GM21367 (cell line): ENCODE measurements around the gene SMYD1.

Experiments used
- ATAC-seq: cut with Tn5 transposase; IDR thresholded peaks from one replicate; pipeline ENCODE4 v1.9.1; 2021; ENCODE audit not compliant: unreplicated experiment

Gene SMYD1

DNA sequence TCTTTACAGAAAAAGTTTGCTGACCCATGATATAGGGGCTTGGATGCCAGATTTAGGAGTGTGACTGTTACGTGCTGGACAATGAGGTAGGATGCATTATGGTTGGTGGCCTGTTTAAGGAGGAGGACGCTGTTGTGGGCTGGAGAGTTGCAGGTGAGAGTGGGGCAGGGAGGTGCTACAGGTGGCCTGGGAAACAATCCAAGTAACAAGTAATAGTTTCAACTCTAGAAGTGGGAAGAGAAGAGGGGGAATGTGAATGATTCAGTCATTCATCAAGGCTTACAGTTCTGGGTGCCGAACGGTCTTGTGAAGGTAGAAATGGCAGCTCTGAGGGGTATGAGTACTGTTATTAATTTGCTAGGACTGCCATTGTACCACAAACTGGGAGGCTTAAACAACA is 54.1 kb downstream of the SMYD1 start:
- ATAC-seq: no peak

DNA sequence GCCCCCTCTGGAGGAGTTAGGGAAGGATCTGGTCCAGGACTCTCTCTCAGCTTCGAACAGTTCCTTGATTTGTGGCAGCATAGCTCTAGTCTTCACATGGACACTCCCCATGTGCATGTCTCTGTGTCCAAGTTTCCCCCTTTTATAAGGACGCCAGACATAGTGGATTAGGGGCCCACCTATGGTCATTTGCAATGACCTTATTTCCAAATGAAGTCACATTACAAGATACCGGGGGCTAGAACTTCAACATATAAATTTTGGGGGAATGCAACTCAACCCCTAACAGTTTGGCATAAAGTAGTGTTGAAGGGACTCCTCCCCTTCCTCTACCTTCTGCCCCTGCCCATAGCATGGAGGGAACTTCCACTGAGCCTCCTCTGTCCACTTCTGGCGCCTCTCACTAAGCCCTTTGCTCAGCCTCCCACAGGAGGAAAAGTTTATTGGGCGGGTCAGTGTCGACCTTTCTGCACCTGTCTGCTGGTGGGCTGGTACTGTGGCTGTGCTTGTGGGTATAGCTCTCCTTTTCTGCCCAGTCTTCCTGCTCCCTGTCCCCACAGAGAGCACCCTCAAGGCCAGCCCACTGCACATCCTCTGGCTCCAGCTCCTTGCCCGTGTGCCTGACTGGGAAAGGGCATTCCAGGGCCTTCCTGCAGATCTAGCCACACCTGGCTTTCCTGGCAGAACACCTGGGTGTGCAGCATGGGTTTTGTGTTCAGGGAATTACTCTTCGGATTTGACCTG is 54.7 kb downstream of the SMYD1 start:
- no peak for ATAC-seq

DNA sequence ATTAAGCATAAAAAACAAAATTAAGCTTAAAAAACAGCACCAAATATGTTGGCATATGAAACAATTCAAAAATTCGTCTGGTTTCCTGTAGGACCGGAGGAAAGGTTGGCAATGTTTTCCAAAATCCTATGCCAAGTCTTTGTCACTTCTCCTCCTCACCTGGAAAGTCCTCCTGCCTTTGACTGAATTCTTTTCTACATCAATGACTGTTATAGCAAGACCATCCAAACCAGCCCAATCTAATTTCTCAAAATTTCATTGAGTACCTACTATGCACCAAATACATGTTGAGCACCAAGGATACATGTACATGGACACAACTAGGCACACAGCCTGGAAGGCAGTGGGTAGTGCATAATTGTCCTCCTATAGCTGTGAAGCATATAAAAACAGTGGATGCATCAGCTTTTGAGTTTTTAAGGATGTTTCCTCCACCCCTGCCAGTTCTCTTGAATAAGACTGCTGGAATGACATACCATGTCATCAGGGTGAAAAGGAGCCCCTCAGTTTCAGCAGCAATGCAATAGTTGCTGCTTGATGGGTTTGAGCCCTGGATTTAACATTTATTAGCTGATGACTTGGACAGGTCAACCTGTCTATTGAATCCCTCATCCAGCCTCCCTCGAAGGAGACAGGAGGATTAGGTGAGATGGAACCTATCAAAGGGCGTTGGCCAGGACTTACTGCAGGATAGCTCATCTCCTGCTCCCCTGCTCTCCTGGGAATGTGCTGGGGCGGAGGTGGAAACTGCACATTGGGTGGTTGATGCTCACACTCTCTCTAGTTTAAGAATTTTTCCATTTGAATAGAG is 55.7 kb downstream of the SMYD1 start:
- ATAC-seq: no peak

DNA sequence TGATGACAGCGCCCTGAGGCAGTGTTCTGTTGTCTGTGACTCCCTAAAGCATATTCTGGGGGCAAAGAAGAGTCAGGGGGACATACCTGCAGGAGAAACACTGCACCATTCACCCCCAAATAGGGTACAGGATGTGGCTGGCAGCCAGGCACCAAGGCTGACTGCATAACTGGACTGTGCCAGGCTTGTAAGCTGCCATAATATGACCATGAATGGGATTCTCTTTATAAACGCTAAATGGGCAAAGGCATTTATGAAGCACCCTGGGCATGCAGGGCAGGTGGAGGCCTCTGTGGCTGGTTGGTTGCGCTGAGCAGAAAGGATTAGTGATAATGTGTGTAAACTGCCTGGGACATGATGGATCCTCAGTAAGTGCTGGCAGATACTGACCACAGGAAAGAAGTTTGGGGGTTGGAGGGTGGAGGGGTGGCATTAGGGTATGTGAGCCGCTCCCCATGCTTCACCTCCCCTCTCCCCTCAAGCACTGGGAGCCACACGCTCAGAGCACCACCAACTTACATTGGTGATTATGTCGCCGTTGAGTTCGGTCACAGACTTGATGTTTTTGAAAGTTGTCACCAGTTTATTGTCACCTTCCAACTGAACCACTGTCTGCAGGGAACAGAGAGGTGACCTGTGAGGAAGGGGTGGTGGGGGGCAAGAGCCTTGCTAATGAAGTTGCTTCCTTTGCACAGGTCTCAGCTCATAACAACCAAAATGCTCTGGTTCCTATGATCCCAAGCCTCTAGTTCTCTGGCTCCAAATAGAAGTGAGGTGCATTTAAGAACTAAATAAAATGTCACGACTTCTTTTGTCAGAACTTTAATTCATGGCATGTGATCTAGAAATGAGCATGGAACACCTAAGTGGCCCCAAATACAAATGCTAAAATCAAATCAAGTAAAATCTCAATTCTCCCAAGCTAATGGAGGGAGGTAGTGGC is 56.6 kb downstream of the SMYD1 start:
- no peak for ATAC-seq

GRCh38 chr2:88125344-88125923 is 57.8 kb downstream of the SMYD1 start:
- ATAC-seq: no peak

- no peak for ATAC-seq
Measured at GRCh38 chr2:88125924-88126771, 58.5 kb downstream of the SMYD1 start.

DNA sequence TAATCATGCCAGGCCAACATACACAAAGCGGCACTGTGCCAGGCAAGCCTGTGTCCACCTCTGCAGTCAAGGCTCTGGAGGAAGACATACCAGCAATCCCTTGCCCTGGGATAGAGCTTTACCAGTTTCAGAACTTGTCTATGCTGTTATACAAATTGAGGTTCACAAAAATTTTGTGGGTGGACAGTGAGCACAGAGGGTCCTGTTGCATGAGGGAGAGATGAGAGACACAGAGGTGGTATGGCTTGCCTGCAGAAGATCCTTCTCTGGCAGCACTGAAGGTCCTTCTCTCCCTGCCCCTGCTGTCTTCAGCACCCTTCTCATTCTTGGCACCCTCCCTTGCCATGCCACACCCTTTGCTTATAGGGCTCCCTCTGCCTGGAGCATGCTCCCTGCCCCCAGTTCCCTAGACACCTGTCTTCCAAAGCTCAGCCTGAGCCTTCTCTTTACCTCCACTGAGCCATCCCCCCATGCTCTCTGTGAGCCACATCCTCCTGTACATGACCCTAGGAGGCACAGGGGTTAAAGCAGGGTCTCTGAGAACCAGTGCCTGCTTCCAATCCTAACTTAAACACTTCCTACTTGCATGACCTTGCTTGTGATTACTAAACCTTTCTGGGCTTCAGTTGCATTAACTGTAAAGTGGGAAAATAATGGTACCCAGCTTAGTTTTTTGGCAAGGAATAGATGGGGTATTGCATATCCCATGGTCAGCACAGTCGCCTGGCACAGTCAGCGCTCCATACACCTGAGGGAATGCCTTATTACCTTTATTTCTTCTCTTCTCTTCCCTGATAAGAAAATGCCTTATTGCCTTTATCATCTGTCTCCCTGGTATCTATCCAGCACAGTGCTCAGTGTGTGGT is 59.4 kb downstream of the SMYD1 start:
- no peak for ATAC-seq

- ATAC-seq: no peak
Measured at GRCh38 chr2:88127638-88127887, 59.9 kb downstream of the SMYD1 start.

GRCh38 chr2:88127888-88128653 is 60.4 kb downstream of the SMYD1 start, which contains the start of gene FABP1:
Gene FABP1, minus strand, starts transcription at chr2:88128062. Its CDS starts 45 bp downstream, at chr2:88128017.
- ATAC-seq: no peak

GRCh38 chr2:88128654-88129312 is 61.2 kb downstream of the SMYD1 start:
- ATAC-seq: no peak

GRCh38 chr2:88129313-88129959 is 61.8 kb downstream of the SMYD1 start:
- ATAC-seq: no peak

DNA sequence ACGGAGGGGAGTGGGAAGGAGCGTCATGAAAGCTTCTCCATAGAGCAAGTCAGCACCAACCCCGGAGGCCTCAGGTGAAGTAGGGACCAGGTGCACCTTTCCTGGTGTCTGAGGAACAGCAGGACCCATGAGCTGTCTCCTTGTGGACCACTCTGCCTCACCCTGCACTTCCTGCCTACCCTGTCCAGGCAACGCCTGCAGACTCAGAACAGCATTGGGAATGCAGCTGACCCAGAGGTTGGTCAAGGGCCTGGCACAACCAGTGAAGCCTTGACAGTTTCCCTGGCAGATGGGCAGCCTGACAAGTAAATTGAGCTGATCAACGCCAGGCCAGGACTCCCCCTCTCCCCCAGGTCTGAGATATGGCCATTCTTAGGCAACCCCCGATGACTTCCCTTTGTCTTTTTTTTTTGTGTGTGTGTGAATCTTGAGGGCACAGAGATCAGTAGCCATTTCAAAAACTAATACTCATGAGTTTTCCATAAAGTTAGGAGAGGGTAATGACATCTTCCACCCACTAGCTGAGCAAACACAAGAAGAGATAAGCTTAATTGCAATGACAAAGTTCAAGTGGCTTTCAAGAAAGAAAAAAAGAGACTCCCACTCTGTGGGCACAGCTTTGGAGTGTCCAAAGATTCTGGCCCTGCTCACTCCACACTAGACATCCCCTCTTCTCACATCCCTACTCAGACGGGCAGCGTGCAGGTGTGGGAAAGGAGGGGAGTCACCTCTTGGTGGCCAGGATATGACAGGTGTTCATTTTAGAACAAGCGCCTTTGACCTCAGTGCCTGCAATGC is 63.8 kb downstream of the SMYD1 start:
- no peak for ATAC-seq

DNA sequence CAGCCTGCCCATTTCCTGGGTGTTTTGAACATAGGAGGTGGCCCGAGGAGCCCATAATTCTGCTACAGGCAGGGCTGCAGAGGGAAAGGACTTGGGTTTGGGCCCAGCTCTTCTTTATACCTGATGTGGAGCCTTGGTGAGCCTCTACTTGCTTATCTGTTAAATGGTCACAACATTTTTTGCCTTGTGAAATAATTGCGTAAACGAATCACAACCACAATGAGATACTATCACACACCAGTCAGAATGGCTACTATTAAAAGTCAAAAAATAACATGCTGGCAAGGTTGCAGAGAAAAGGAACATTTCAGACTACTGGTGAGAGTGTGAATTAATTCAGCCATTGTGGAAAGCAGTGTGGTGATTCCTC is 64.4 kb downstream of the SMYD1 start:
- ATAC-seq: no peak

GRCh38 chr2:88133875-88134274 is 66.2 kb downstream of the SMYD1 start:
- ATAC-seq: no peak

GRCh38 chr2:88136817-88137216 is 69.2 kb downstream of the SMYD1 start:
- ATAC-seq: no peak

GRCh38 chr2:88137833-88138232 is 70.2 kb downstream of the SMYD1 start:
- ATAC-seq: no peak

- no peak for ATAC-seq
Measured at GRCh38 chr2:88139203-88139702, 71.6 kb downstream of the SMYD1 start.
